ENCODE measurements around the gene B4GAT1.

B4GAT1 gene

DNA sequence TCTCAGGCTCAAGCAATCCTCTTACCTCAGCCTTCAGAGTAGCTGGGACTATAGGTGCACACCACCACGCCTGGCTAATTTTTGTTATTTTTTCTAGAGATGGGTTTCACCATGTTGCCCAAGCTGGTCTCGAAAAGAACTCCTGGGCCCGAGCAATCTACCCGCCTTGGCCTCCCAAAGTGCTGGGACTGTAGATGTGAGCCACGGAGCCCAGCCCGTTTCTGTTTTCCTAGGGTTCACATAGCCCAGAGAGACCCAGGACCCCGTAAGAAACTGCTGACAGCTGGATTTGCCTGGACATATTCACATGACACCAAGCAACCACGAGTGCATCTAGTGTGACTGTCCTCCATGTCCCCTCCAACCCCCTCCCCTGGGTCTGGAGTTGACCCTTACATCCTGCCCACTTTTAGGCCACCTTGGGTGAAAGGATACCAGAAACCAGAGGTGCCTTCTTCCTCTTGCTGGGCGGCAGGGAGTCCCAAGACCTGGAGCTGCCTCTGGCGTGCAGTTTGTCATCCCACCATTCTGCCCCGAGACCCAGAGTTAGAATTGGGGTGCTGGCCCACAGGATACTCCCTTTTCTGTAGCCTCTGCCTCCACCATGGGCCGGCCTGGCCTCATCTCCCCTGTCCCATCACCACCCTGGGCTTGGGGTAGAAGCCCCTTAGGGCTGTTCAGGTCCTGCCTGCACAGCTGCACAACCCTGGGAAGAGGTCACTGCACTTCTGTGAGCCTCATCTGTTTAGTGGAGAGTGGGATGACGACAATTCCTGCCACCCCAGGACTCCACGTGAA lies 7.5 kb downstream of the B4GAT1 start:
- no peak overlapping the region for H3K9ac ChIP-seq (ENCODE audit: low read length)
- H3K4me1 ChIP-seq (ENCODE audit: control insufficient read depth, insufficient read depth, low read length): peaks cover 28% of the 10 kb centered on the region
- no peaks in the 10 kb centered on the region for H3K9me3 ChIP-seq (ENCODE audit: control insufficient read depth, low read length)
- no peak overlapping the region for H3K4me3 ChIP-seq (ENCODE audit: low read length)
- H3K27me3 ChIP-seq (ENCODE audit: control insufficient read depth, insufficient read depth, low read length): no peaks in the 10 kb centered on the region
- H3K36me3 ChIP-seq (ENCODE audit: control insufficient read depth, insufficient read depth, low read length): peaks cover 19% of the 10 kb centered on the region

DNA sequence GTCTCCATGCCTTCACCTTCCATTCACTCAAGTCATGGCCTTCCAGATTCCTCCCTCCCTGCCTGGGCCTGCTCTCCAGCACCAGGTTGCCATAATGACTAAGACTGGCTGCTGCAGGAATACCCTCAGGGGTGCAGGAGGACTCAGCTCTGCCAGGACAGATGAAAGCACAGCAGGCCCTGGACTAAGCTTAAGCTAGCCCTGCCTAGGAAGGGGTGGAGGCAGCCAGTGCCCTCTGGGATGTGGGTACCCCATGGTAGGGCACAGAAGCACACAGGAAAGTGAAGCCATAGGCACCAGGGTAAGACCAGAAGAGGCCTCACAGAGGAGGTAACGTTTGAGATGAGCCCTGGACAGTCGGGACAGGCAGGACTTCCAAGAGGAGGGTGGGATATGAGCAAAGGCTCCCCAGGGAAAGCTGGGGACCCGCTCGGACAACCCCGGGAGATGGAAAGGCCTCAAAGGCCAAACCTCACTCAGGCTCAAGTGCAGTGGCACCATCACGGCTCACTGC lies 8.2 kb downstream of the B4GAT1 start:
- Histone ChIP-seq H3K27me3 (ENCODE audit: control insufficient read depth, insufficient read depth, low read length) (no peaks in the 10 kb centered on the region), H3K4me1 (ENCODE audit: control insufficient read depth, insufficient read depth, low read length) (peaks cover 29% of the 10 kb centered on the region), H3K9ac (ENCODE audit: low read length) (no peak overlapping the region), H3K9me3 (ENCODE audit: control insufficient read depth, low read length) (no peaks in the 10 kb centered on the region), H3K4me3 (ENCODE audit: low read length) (no peak overlapping the region), H3K36me3 (ENCODE audit: control insufficient read depth, insufficient read depth, low read length) (peaks cover 19% of the 10 kb centered on the region)

DNA sequence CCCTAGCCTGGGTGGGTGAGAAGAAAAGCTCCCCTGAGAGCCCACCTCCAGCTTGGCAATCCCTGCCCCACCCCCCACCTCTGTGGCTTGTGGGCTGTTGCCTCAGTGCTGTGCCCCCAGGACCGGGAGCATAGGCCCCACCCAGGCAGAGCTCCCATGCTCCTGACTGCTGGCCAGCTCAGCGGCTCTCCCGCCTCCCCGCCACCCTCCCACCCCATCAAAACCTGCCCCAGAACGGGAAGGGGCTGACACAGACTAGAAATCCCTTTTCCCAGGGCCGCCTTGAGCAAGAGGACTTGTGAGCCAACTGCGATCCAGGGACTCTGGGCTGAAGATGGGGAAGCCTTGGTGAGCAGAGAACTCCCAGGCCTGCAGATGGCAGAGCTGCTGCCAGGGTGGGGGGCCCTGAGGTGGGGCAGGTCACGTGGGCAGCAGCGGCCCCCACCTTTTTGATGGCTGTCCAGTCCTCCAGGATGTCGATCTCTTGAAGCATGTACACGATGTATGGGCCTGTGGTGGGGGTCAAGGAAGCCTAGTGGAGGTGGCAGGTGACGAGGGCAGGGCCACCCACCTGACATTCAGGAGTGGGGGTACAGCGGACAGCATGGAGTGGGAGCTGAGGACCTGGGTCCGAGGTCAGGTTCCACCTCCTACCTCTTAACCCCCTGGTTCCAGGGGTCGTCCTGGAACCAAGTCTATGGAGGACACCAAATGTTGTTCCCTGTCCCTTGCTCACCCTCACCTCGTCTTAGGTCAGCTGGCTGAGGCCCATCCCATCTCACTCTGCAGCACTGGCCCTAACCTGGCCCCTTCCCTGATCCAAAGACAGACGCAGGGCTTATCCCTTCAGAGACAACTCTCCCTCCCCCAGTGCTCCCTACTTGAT lies 8.9 kb downstream of the B4GAT1 start:
- H3K27me3 ChIP-seq (ENCODE audit: control insufficient read depth, insufficient read depth, low read length): no peaks in the 10 kb centered on the region
- H3K36me3 ChIP-seq (ENCODE audit: control insufficient read depth, insufficient read depth, low read length): peaks cover 19% of the 10 kb centered on the region
- no peaks in the 10 kb centered on the region for H3K9me3 ChIP-seq (ENCODE audit: control insufficient read depth, low read length)
- H3K4me1 ChIP-seq (ENCODE audit: control insufficient read depth, insufficient read depth, low read length): peaks cover 22% of the 10 kb centered on the region
- H3K4me3 ChIP-seq (ENCODE audit: low read length): no peak overlapping the region
- no peak overlapping the region for H3K9ac ChIP-seq (ENCODE audit: low read length)

DNA sequence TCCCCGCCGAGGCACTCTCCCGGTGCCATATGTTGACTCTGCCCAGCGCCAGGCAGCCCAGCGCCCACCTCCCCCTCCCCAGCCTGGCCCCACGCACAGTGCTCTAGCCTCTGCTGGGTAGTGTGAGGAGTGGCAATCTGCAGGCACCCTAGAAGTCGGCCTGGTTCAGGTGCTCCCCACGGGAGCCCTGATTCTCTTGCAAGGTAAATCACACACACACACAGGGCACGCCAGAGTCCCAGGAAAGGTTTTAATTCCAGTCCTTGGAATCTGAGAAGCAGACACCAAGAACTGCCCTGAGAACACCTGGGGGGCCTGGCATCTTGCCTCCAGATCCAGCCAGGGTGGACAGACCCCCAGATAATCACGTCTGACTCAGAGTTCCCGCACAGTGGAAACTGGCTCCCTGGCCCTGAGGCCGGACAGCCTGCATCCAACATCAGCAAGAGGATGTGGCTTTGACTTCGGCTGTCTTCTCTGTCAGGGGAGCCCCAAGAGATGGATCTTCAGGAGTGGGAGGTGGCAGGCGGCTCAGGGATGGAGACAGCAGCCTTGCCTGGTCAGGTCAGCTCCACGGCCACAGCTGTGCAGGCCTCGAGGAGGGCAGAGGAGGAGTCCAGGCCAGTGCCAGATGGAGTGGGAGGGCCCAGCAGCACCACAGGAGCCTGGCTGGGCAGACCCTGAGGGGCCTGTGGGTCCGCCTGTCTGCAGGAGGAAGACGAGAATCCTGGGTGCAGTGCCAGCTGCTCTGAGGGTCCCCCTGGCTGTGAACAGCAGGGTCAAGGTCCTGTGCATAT lies 10.1 kb downstream of the B4GAT1 start:
- peaks cover 19% of the 10 kb centered on the region for H3K36me3 ChIP-seq (ENCODE audit: control insufficient read depth, insufficient read depth, low read length)
- H3K27me3 ChIP-seq (ENCODE audit: control insufficient read depth, insufficient read depth, low read length): no peaks in the 10 kb centered on the region
- peaks cover 21% of the 10 kb centered on the region for H3K4me1 ChIP-seq (ENCODE audit: control insufficient read depth, insufficient read depth, low read length)
- no peaks in the 10 kb centered on the region for H3K9me3 ChIP-seq (ENCODE audit: control insufficient read depth, low read length)
- H3K4me3 ChIP-seq (ENCODE audit: low read length): no peak overlapping the region
- H3K9ac ChIP-seq (ENCODE audit: low read length): peak overlapping the region; percentile 28

DNA sequence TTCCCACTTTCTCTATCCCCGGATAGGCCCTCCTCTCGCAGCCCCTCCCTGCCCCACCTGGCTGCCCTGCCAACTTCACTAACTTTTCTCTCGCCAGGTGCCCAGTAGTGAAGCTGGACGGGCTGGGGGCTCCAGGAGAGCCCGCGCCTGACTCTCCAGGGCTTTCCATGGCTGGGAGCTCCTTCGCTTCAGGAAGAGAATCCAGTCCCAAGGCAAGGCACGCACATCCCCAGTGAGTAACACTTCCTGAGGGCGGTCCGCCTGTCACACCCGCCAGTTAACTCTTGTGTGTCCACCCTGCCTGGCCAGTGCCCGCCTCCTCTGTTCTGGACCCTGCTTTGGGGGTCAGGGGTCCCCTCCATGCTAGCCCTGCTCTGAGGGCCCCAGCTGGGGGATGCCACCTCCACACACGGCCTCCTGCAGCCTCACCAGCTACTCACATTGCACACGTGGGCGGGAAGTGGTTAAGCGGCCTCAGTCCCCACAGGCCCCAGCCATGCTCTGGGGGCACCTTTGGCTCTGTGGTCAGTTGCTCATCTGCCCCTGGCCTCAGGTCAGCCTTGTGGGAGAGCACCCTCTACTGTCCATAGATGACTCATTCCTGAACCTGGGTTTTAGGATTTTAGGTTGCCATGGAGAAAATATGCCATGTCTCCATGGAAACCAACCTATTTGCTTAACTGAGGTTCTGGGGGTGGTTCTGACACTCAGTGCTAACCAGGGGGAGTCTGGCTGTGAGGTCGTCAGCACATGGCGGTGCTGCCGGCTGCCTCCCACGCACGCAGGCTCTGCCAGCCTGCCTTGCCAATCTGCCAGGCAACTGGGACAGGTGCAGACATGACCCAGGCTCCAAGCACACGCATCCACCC lies 11.0 kb downstream of the B4GAT1 start, which contains the start of gene RIN1:
TSS of gene RIN1 (minus strand) at position 201 of the 869 bp plus-strand sequence. CDS start at position 169, 32 bp downstream.
- H3K36me3 ChIP-seq (ENCODE audit: control insufficient read depth, insufficient read depth, low read length): peaks cover 15% of the 10 kb centered on the region
- peak within 1 kb of the TSS; percentile 79 for H3K9ac ChIP-seq (ENCODE audit: low read length)
- no peaks in the 10 kb centered on the region for H3K9me3 ChIP-seq (ENCODE audit: control insufficient read depth, low read length)
- H3K4me1 ChIP-seq (ENCODE audit: control insufficient read depth, insufficient read depth, low read length): peaks cover 21% of the 10 kb centered on the region
- H3K27me3 ChIP-seq (ENCODE audit: control insufficient read depth, insufficient read depth, low read length): no peaks in the 10 kb centered on the region
- H3K4me3 ChIP-seq (ENCODE audit: low read length): peak within 1 kb of the TSS; percentile 83

DNA sequence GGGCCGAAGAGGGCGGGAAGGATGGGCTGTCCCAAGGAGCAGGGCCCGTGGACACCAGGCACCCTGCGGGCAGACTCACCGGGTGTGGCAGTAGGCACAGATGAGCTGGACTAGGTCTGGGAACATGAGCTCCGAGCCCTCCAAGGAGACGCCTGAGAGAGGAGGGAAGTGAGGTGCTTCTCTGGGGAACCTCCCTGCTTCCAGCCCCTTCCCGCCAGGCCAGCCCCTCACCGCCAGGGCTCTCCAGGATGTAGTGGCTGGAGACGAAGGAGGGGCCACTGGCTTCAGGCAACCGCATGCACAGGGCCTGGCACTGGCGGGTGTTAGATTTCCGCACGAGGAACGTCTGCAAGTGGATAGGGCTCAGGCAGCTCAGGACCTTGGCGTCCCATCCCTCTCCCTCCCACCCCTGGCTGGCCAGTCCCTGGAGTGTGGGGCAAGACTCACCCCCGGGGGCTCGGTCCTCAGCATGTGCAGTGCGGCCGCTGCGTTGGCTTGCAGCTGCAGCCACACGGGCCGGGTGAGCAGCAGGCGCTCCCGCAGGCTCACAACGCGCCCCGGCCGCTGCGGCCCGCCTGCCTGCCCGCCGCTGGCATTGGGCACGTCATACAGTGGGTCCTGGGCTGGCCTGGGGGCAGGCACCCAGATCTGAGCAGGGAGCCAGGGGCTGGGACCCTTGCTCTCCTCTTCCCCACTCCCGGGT lies 11.7 kb downstream of the B4GAT1 start:
- H3K27me3 ChIP-seq (ENCODE audit: control insufficient read depth, insufficient read depth, low read length): no peaks in the 10 kb centered on the region
- H3K9ac ChIP-seq (ENCODE audit: low read length): peak overlapping the region; percentile 79
- H3K4me3 ChIP-seq (ENCODE audit: low read length): peak overlapping the region; percentile 83
- peaks cover 21% of the 10 kb centered on the region for H3K4me1 ChIP-seq (ENCODE audit: control insufficient read depth, insufficient read depth, low read length)
- H3K36me3 ChIP-seq (ENCODE audit: control insufficient read depth, insufficient read depth, low read length): peaks cover 8% of the 10 kb centered on the region
- H3K9me3 ChIP-seq (ENCODE audit: control insufficient read depth, low read length): no peaks in the 10 kb centered on the region

DNA sequence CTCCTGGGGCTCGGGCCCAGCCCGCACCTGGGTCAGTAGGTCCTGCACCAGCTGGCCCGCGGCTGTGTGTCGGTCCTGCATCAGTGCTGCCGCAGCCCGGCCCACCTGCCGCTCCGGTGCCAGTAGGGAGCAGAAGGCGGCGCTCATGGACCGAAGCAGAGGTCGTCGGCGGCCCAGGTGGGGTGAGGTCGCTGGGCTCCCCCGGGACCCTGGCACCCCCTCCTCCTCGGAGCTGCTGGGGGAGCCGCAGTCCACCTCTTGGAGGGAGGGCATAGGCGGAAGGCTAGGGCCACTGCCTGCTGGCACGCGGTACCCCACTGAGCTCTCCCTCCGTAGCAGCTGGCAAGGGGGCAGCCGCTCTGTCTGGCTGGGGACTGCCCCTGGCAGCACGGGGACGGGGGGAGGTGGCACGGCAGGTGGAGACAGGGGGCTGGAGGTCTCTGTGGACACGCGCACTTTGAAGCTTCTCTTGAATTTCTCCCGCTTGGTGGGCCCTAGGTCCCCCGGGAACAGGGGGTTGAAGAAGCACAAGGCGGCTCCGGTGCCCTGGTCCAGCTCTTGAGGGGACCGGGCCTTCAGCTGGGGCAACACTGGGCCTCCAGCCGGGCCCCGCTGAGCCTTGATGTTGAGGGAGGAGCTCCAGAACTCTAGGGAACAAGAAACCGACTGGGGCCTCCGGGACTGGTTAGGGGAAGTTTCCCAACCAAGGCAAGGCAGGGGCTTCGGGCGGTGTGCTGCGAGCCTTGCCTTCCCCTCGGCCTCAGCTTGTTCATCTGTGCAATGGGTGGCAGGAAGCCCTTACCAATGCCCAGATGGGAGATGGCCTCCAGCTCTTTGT lies 12.6 kb downstream of the B4GAT1 start:
- Histone ChIP-seq H3K9me3 (ENCODE audit: control insufficient read depth, low read length) (no peaks in the 10 kb centered on the region), H3K27me3 (ENCODE audit: control insufficient read depth, insufficient read depth, low read length) (no peaks in the 10 kb centered on the region), H3K4me1 (ENCODE audit: control insufficient read depth, insufficient read depth, low read length) (peaks cover 21% of the 10 kb centered on the region), H3K9ac (ENCODE audit: low read length) (peak overlapping the region; percentile 79), H3K36me3 (ENCODE audit: control insufficient read depth, insufficient read depth, low read length) (no peaks in the 10 kb centered on the region), H3K4me3 (ENCODE audit: low read length) (peak overlapping the region; percentile 83)

DNA sequence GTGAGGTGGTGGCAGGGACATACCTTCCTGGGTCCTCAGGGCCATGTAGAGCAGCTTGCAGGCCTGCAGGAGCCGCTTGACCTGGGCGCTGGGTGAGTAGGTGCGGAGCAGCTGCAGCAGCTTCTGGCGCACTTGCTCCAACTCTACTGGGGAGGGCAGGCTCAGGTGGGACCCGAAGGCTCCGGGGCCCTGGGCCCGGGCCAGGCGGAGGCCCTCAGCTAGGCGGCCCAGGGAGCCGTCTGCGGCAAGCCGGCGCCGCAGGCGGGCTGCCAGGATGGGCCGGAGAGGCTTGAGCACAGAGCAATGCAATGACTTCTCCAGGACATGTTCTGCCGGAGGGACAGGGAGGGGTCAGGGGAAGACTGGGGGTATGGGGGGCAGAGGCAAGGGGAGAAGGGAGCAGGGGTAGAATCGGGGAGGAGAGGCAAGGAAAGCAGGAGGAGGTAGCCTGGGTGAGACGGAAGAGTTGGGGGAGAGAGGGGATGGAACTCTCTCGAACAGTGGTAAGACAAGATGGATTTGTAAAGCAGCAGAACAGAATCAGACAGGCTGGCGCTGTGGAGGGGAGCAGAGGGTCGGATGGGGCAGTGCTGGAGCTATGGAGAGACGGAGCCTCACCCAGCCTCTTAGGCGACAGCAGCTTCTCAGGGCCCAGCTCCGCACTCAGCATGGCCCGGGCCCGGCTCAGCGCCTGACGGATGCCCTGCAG lies 13.4 kb downstream of the B4GAT1 start:
- no peak overlapping the region for H3K4me3 ChIP-seq (ENCODE audit: low read length)
- H3K36me3 ChIP-seq (ENCODE audit: control insufficient read depth, insufficient read depth, low read length): no peaks in the 10 kb centered on the region
- no peaks in the 10 kb centered on the region for H3K9me3 ChIP-seq (ENCODE audit: control insufficient read depth, low read length)
- peaks cover 21% of the 10 kb centered on the region for H3K4me1 ChIP-seq (ENCODE audit: control insufficient read depth, insufficient read depth, low read length)
- H3K27me3 ChIP-seq (ENCODE audit: control insufficient read depth, insufficient read depth, low read length): no peaks in the 10 kb centered on the region
- H3K9ac ChIP-seq (ENCODE audit: low read length): no peak overlapping the region

DNA sequence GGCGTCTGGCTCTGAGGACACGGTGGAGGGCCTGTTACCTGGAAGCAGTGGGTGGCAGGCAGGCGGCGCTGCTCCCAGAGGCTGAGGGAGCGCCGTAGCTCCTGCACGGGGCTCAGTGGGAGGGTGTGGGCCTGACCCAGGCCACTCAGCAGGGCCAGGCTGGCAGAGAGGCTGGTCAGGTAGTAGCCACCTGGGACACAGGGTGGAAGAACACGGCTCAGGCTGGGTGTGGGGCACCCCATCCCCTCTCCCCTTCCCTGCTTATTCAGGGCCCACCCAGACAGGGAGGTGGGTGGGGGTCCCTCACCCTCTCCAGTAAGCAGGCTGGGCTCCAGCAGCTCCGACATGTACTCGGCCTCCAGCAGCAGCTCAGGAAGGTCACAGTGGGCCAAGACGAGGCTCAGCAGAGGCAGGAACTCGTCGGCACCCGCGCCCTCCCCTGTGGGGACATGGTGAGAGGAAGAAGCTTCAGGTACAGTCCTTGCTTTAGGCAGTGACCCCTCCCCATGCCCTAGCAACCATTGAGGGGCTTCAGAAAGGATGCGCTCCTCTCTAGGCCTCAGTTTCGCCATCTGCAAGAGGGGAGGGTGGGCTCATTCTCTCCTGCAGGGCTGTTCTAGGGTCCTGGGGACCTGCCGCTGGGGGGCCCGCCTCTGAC lies 14.1 kb downstream of the B4GAT1 start:
- no peaks in the 10 kb centered on the region for H3K9me3 ChIP-seq (ENCODE audit: control insufficient read depth, low read length)
- H3K4me3 ChIP-seq (ENCODE audit: low read length): no peak overlapping the region
- no peaks in the 10 kb centered on the region for H3K27me3 ChIP-seq (ENCODE audit: control insufficient read depth, insufficient read depth, low read length)
- H3K9ac ChIP-seq (ENCODE audit: low read length): no peak overlapping the region
- peaks cover 27% of the 10 kb centered on the region for H3K4me1 ChIP-seq (ENCODE audit: control insufficient read depth, insufficient read depth, low read length)
- H3K36me3 ChIP-seq (ENCODE audit: control insufficient read depth, insufficient read depth, low read length): no peaks in the 10 kb centered on the region

All from mucosa of stomach (tissue), 1 donor.